HG03575 (cell line): Measurements from ENCODE around the gene TBC1D14.

Experiments
- ATAC-seq: cut with Tn5 transposase; IDR thresholded peaks from one replicate; pipeline ENCODE4 v1.9.1; 2021; ENCODE audit not compliant: unreplicated experiment, insufficient number of reproducible peaks, low FRiP score; ENCODE audit errors: extremely low read depth

TBC1D14 gene

DNA sequence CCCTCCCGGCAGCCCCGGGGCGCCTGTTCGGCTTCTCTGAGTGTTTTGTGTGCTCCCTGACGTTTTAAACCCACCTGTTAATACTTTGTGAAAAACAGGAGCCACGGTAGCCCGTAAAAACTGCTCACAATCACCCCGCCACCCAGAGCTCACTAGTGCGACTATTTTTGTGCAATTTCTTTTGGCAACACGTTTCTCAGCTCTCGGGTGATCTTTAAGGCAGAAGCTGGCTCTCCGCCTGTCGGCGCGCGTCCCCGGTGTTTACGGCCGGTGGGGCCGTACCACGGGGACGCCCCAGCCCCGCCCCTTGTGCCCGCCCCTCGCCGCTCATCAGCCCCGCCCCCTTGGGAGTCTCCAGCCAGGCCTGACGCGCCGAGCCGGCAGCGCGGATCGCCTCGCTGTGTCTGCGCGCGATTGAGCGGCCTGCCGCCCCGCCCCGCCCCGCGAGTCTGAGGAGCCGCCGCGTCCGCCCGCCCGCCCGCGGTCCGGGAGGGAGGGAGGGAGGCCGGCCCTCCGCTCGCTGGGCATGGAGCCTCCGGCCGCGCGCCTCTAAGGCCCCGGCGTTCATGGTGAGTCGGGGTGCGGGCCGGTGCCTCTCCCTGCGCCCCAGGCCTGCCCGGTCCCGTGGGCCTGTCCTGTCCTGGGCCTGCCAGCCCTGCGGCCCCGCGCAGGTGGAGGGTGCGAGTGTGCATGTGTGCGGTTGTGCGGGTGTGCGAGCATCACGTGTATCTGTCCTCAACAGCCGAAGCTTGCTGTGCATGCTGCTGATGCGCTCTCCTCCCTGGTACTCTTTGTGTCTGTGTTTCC lies 77.4 kb downstream of the TBC1D14 start:
- no peak for ATAC-seq

DNA sequence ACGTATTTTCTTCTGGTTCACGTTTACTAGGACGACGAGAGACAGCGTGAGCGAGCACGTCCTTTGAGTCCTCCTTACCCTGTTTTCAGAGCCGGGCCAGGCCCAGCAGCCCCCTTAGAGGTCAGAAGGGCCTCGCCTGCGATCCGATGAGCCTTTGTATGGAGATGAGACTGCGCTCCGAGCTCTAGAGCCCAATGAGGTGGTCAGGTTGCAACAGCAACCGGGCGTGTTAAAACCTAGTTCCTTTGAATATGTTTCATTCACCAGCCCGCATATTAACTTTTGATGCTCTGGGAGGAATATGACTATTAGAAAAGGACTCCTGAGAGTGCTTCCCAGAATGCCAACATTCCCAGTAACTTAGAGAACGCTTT lies 77.9 kb downstream of the TBC1D14 start:
- no peak for ATAC-seq

DNA sequence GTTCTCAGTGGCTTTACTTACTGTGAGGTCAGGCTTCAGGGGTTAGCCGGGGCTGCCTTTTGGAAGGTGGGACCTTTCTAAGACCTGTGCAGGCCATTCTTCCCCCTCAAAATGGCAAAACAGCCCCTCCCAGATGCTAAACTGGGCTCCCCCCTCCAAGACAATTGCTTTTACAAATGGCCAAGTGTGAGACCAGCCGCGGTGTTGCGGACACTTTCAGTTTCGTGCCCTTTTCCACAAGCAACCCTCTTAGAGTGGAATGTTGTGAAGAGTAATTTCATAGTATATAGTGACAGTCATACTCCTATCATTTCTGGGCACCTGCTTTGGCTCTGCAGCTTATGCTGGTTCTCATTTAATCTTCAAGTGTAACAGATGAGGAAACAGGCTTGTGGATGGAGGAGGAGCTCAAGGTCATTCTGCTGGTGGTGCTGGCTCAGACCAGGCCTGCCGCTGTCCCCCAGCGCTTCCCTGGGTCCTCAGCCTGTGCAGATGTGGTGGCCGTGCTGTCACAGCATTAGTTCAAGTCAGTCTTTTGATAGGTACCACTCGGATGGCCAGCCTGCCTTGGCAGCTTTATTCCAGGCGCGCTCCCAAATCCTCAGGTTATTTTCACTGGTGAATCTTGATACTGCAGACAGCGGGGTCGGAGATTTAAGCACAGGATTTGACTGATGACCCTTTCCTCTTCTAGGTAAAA lies 78.5 kb downstream of the TBC1D14 start:
- no peak for ATAC-seq

DNA sequence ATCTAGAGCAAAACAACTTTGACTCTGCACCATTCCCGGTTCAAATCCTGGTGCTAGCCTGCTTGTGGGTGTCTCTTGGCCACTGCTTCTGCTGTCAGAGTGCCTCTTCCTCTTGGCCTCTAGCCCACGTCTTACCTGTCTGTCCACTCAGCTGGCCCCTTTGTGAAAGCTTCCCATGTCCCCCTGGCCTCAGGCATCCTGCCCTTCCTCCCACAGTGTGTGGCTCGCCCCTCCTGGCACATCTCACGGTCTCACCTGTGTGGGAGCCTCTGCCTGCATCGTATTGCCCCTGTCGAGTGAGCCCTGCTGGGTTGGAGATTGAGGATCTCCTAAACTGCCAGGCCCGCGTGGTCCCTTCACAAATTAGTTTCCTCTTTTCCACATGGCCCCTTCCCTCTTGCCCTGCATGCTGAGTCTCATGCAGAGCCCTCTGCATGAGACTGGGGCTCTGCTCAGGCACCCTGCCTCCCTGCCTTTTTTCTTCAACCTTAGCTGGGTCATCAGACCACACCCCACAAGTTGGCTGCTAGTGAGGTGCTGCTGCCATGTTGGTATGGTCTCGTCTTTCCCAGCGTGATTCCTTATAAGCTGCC lies 79.8 kb downstream of the TBC1D14 start:
- ATAC-seq: no peak

DNA sequence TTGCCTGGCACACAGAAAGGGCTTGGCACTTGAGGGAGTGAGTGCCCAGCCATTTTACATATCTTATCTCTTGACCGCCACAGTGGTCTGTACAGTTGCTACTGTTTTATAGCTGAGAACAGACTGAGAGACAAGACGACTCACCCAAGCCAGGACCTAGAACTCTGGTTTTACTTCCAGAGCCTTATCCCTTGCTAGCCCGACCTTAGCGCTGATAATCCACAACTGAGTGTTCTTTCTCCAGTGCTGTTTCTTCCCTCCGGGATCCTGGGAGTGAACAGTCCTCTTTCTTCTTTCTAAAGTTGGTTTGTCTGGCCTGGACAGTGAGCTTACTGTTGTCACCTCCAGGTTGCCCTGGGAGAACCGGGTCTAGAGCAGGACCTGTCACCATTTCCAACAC lies 81.0 kb downstream of the TBC1D14 start:
- ATAC-seq: no peak

DNA sequence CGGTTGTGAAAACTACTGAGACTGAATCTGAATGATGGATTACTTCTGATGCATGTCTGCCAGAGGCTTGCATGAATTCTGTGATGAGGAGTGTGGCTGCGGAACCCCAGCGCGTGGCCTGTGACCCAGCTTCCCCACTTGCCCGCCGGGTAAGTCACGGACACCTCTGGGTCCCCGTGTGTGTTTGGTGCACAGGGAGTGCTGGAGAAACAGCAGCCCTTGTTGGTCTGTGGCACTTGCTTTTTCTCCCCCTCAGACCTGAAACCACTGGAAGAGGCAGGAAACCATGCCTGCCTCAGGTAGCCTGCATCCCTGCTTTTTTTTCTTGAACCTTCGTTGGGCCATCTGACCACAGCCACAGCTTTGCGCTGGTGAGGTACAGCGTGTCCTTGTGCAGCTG lies 81.6 kb downstream of the TBC1D14 start:
- ATAC-seq: no peak

DNA sequence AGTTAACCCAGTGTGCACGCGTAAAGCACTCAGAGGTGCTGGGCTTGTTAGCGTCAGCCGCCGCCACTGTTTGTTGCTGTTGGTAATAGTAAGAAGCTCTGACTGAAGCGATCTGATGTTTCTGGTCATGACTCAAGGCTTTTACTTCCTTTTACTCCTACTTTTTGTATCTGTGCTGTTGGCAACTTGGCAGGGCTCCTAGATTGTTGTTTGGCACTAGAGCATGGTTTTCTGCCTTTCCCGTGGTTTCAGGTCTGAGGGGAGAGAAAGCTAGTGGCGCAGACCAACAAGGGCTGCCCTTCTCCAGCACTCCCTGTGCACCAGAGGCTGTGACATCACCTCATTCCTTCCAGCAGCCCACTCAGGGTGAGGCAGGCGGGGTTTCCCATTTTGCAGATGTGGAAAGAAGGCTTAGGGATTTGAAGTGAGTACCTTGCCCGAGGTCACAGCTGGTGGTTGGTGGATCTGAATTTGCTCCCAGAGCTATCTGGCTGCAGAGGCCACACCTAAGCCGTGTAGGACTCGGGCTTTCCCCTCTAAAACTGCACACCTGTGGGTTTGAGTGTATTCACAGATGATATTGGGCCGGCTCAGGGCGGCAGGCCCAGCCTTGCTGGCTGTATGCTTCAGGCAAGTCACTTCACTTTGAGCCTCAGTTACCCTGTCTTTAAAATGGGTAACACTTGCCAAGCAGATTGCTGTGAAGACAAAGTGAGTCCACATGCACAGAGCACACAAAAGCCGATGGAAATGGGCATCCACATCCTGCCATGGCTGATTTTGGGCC lies 82.3 kb downstream of the TBC1D14 start:
- ATAC-seq: no peak

DNA sequence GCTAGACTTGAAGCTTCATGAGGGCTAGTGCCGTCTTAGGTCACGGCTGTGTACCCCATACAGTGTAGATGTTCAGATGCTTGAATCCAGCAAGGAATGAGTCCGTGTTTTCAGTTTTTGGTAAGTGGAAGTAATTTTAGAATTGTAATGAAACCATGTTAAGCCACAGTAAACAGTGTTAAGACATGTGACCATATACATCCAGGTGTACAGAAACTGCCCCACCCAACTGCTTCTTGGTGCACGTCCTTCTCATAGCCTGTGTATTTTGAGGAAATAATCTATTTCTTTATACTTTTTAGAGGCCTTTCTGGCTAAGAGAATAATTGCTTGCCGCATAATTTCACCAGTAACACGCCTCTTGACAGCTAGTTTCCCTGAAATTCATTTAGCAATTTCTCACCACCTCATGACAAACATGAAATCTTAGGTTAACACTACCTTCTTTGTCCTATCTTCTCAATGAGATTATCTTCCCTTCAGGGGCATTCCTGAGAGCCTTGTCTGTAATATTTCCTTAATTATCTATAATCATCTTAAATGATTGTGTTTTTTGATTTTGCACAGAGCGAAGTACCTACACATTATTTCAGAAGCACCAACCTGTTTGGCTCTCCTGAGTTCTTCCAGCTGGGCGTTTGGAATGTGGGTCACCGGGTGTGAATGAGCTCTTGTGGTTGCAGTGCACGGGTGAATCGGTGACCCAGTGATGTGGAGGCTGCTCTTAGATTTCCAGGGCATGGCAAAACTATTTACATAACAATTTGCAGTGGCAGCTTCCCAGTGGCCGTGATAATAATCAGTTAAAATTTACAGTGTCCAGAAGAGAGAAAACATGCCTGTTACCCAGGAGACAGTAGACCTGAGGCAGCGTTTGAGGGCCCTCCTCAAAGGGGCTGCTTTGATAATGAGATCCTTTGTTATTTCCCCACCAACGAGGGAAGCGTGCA lies 83.4 kb downstream of the TBC1D14 start:
- ATAC-seq: no peak

DNA sequence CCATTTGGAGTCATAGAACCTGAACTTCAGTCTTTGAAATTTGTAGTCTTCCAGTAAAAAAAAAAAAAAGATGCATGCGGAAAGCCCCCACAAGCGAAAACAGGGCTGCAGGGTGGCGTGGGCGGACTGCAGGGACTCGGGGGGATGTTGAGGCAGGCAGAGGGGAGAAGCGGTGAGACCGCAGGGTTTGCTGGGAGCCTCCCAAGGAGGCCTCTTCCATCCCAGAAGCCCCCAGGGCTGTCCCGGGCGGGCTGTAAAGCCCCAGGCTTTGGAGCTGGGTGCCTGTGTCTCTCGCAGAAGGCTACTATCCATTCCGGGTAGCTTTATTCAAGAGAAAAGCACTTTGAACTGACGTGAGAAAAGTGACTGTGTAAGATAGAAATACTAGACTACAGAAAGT lies 86.9 kb downstream of the TBC1D14 start:
- no peak for ATAC-seq

DNA sequence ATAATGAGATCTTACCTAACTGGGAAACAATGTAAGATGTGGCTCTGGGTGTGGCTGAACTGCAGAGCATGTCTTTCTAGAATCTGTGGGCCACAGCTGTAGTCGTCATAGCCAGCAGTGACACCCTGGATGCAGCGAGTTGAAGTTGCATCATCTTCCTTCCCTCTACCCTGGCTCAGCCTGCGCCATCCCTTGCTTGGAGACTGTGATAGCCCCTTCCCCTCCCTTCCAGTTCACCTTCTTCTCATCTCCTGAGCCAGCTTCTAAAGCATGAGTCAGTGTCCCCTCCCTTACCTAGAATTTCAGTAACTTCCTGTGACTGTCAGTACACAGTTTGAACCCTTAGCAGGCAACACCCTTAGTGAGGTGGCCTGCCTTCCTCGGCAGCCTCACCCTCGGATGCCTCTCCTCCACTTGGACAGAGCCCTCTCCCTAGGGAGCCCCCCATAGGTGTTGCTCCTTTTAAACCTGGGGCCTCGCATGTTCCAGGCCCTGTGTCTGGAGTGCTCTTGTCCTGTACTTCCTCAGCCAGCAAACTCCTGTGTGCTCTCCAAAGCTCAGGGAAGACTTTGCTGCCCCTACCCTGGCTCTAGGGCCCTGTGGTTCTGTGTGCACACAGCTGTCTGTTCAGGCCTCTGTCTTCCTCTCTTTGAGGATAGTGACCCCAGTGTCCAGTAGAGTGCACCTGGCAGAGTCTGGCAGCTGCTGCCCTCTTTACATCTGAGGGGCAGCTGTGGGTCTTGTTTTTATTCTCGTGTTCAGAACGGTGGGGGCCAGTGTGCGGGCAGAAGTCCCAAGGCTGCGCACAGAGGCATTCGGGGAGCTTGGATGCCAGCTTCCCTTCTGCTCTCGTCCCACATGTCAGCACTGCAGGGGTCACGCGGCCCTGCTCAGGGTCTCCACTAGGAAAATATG lies 89.8 kb downstream of the TBC1D14 start:
- ATAC-seq: no peak

DNA sequence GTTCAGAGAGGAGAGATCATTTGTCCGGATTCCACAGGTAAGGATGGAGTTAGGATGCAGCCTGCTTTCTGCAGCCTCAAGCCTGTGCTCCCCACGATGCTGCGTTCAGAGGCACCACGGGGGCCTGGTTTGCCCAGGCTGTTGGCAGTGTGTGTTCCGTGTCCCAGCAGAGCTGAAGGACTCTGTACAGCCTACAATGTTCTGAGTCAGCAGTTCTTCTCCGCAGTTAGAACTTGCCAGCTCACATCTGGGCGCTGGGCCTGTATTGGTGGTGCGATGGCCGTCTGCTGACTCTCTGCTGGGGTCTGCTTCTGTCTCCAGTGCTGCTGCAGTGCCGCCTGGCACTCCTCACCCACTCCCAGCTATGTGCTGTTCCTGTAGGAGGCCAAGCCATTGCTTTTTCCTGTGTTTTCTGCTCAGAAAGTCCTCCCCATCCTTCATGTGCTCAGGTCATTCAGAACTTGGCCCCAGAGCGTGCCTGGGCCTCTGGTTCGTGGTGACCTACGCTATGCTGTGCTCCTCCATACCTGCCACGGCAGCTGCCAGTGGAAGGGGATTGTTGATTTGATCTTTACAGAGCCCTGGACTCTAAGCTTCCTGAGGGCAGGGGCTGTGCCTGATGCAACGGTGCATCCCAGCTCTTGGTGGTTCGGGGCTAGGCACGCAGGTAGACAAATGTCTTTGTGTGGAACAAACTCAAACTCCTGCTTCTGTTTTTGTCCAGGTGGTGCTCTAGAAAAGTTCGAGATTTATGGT lies 91.0 kb downstream of the TBC1D14 start:
- ATAC-seq: no peak

DNA sequence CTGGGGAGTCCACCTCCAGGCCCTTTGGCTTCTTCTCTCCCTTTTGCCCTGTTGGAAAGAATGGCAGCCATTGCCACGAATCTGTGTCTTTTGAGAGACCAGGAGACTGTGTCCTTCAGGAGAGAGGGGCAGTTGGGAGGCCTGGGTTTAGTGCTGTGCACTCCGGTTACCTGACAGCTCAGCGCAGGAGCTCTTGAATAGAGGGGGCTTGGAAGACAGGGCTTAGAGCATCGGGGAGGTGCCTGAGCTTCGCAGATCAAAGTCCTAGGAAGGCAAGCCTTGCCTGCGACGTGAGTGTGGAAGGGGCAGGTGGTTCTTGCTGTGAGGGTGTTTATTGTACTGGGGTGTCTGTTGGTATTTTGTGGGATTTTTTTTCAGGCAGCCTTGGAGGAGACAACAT lies 91.6 kb downstream of the TBC1D14 start:
- ATAC-seq: no peak

DNA sequence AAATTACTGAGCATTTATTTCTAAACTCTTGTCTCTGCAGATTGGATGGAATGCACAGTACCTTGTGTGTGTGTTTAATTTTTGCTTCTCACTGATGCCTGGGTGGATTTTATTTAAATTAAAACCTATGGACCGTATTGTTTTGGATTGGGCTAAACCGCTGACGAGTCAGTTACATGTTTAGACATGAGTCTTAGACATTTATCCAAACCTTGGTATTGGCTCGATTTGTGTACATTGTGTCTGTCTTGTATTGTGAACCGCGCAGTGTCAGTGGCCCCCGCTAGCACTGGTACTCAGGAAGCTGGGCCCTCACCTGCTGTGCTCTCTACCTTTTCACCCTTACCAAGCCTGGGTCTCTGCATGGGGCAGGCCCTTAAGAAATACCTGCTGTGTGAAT lies 92.7 kb downstream of the TBC1D14 start:
- ATAC-seq: no peak

DNA sequence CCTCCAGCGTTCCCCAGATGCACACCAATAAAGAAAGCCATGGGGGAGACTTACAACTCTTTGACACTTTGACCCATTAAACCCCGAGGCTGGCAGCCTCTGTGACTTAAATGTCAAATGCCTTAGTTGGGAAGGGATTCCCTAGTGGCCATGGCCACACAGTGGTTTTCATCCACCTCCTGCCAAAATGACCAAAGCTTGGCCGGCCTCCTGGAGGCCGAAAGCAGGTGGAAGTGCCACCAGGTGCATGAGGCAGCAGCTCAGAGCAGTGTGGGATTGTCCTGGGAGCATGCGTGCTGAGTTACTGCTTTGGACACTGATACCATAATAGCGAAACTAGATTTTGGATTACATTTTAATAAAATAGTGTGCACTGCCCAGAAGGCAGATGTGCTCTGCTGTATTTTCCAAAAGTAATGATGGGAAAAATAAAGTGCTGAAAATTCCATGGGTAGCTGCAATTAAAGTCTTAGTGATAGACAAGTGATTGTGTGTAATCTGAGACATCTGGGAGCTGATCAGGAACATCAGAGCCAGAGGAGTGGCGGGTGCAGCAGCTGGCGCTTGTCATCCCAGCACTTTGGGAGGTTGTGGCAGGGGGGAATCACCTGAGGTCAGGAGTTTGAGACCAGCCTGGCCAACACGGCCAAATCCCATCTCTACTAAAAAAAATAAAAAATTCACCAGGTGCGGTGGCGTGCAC lies 93.7 kb downstream of the TBC1D14 start:
- no peak for ATAC-seq

DNA sequence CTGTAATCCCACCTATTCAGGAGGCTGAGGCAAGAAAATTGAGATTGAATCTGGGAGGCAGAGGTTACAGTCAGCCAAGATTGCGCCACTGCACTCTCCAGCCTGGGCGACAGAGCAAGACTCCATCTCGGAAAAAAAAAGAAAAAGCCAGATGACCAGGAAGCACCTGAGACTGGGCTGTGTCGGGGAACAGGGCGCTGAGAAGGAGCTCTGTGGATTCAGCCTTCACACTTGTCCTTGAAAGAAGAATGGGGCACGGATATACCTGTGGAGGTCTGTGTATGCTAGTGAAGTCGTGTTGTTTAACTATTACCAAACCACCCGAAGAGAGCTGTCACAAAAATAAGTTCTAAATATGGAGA lies 94.2 kb downstream of the TBC1D14 start:
- no peak for ATAC-seq

DNA sequence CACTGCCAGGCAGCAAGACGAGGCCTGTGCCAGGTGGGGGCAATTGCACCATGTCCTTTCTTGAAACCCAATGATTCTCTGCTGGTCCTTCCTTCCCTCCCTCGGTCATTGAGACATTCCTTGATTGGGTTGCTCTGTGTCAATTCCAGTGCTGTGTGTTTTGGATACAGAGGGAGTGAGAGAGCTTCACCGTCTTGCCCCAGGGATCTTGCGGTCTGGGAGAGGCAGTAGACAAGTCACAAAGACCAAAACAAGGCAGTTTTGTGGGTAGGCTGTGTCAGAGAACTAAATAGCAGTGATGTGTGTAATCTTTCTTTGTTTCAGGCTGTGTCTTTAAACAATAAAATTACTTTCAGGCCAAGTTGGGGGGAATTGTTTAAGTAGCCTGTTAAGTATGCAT lies 94.7 kb downstream of the TBC1D14 start:
- no peak for ATAC-seq
